ENCODE measurements around the gene SLC9A8.

The SLC9A8 gene

GRCh38 chr20:49872056-49872455 lies 59.4 kb downstream of the SLC9A8 start:
- no peak for DNase-seq (ENCODE audit: low read depth in 1 of 2, low spot score in 1 of 2)
- H3K27me3 ChIP-seq (ENCODE audit: insufficient read depth, poor library complexity, severe bottlenecking): no peaks in the 10 kb centered on the region
- no peak overlapping the region for H3K4me3 ChIP-seq (replicated peaks; ENCODE audit: insufficient read depth, low read length)
- no peak overlapping the region for H3K27ac ChIP-seq (replicated peaks)
- TF ChIP-seq SPI1 (IDR thresholded peaks at IDR 0.05; ENCODE audit: borderline replicate concordance, low read depth): no peak
- no peak for TF ChIP-seq POLR2AphosphoS5 (IDR thresholded peaks at IDR 0.05; ENCODE audit: low read depth)
- TF ChIP-seq REST (IDR thresholded peaks at IDR 0.05; ENCODE audit: insufficient replicate concordance, low read depth): no peak
- TF ChIP-seq GABPA (IDR thresholded peaks at IDR 0.05; ENCODE audit: low read depth): no peak
- no peak for TF ChIP-seq CTCF (IDR thresholded peaks at IDR 0.05; ENCODE audit: insufficient read depth, low read length)

GRCh38 chr20:49874696-49875095 lies 62.1 kb downstream of the SLC9A8 start:
- no peak for DNase-seq (ENCODE audit: low read depth in 1 of 2, low spot score in 1 of 2)
- TF ChIP-seq REST (IDR thresholded peaks at IDR 0.05; ENCODE audit: insufficient replicate concordance, low read depth) (no peak), SPI1 (IDR thresholded peaks at IDR 0.05; ENCODE audit: borderline replicate concordance, low read depth) (no peak), GABPA (IDR thresholded peaks at IDR 0.05; ENCODE audit: low read depth) (no peak), POLR2AphosphoS5 (IDR thresholded peaks at IDR 0.05; ENCODE audit: low read depth) (no peak), CTCF (IDR thresholded peaks at IDR 0.05; ENCODE audit: insufficient read depth, low read length) (no peak)
- H3K4me3 ChIP-seq (replicated peaks; ENCODE audit: insufficient read depth, low read length): no peak overlapping the region
- no peak overlapping the region for H3K27ac ChIP-seq (replicated peaks)
- no peaks in the 10 kb centered on the region for H3K27me3 ChIP-seq (ENCODE audit: insufficient read depth, poor library complexity, severe bottlenecking)

GRCh38 chr20:49877386-49877921 lies 64.8 kb downstream of the SLC9A8 start:
- H3K27me3 ChIP-seq (ENCODE audit: insufficient read depth, poor library complexity, severe bottlenecking): no peaks in the 10 kb centered on the region
- H3K4me3 ChIP-seq (replicated peaks; ENCODE audit: insufficient read depth, low read length): no peak overlapping the region
- no peak overlapping the region for H3K27ac ChIP-seq (replicated peaks)
- DNase-seq (ENCODE audit: low read depth in 1 of 2, low spot score in 1 of 2): no peak
- no peak for TF ChIP-seq CTCF (IDR thresholded peaks at IDR 0.05; ENCODE audit: insufficient read depth, low read length)

- no peak overlapping the region for H3K27ac ChIP-seq (replicated peaks)
- DNase-seq (ENCODE audit: low read depth in 1 of 2, low spot score in 1 of 2): no peak
- no peaks in the 10 kb centered on the region for H3K27me3 ChIP-seq (ENCODE audit: insufficient read depth, poor library complexity, severe bottlenecking)
- H3K4me3 ChIP-seq (replicated peaks; ENCODE audit: insufficient read depth, low read length): no peak overlapping the region
- TF ChIP-seq CTCF (IDR thresholded peaks at IDR 0.05; ENCODE audit: insufficient read depth, low read length): no peak
- no peak for TF ChIP-seq POLR2AphosphoS5 (IDR thresholded peaks at IDR 0.05; ENCODE audit: low read depth)
- no peak for TF ChIP-seq GABPA (IDR thresholded peaks at IDR 0.05; ENCODE audit: low read depth)
- no peak for TF ChIP-seq SPI1 (IDR thresholded peaks at IDR 0.05; ENCODE audit: borderline replicate concordance, low read depth)
- TF ChIP-seq REST (IDR thresholded peaks at IDR 0.05; ENCODE audit: insufficient replicate concordance, low read depth): no peak
Observed at GRCh38 chr20:49878977-49879376, 66.3 kb downstream of the SLC9A8 start.

Data from HL-60 (cell line).